IMR-90 (cell line): ENCODE results near the gene ARL5C. TPM values are rescaled to one million over a fixed set of nuclear protein-coding genes. Genes with fewer than 3 reads are reported as not detected.

Experiments used
- ATAC-seq: fragments of 200-7000 bp; cut with Tn5 transposase; 2 replicates; pipeline ENCODE4 v1.9.1; 2020; ENCODE audit warnings: low read depth, mild to moderate bottlenecking, moderate library complexity
- BruUV-seq: library from RNA; stranded (reverse); fragments of 400-500 nt; replicated peaks from 2 replicates; lab custom pipeline; 2021; lab: Mats Ljungman, UMichigan
- CTCF ChIA-PET: fragments of 300-600 bp; formaldehyde crosslinking; extraction: SDS; loops from one replicate; lab custom pipeline; 2021; ENCODE audit warnings: antibody characterized with exemption; lab: Yijun Ruan, JAX
- POLR2A ChIA-PET: fragments of 300-600 bp; sonication (Branson Sonifier 250); formaldehyde crosslinking; loops from one replicate; lab custom pipeline; 2022; ENCODE audit warnings: antibody characterized with exemption; ENCODE audit not compliant: unreplicated experiment; lab: Charles Lee
- DNase-seq: peaks from one replicate; pipeline ENCODE4 v3.0.0; 2013
- H2AFZ ChIP-seq: replicated peaks from 2 replicates; pipeline ENCODE3; 2013; ENCODE audit warnings: low read length, mild to moderate bottlenecking; ENCODE audit not compliant: poor library complexity
- H2AK5ac ChIP-seq: 2 replicates; pipeline ENCODE4 v1.6.1; 2013; ENCODE audit warnings: low read depth, low read length, inconsistent platforms
- H2AK9ac ChIP-seq: replicated peaks from 2 replicates; pipeline ENCODE3; 2013; ENCODE audit warnings: mild to moderate bottlenecking, low read depth, low read length, moderate library complexity; ENCODE audit not compliant: poor library complexity
- H2BK120ac ChIP-seq: 2 replicates; pipeline ENCODE4 v1.6.1; 2013; ENCODE audit warnings: low read depth, low read length, inconsistent platforms
- H2BK15ac ChIP-seq: 3 replicates; pipeline ENCODE4 v1.6.1; 2013; ENCODE audit warnings: low read depth, low read length, inconsistent platforms
- H2BK20ac ChIP-seq: 2 replicates; pipeline ENCODE4 v1.6.1; 2013; ENCODE audit warnings: low read depth, mild to moderate bottlenecking, inconsistent platforms, low read length, moderate library complexity
- H2BK5ac ChIP-seq: 2 replicates; pipeline ENCODE4 v1.6.1; 2013; ENCODE audit warnings: mild to moderate bottlenecking, low read depth, low read length, inconsistent platforms; ENCODE audit not compliant: poor library complexity, severe bottlenecking
- H3K14ac ChIP-seq: replicated peaks from 2 replicates; pipeline ENCODE4 v1.6.1; 2013; ENCODE audit warnings: low read depth, low read length, inconsistent platforms
- H3K18ac ChIP-seq: 2 replicates; pipeline ENCODE4 v1.6.1; 2013; ENCODE audit warnings: low read depth, low read length, control low read depth
- H3K23ac ChIP-seq: 2 replicates; pipeline ENCODE4 v1.6.1; 2013; ENCODE audit warnings: low read depth, low read length, inconsistent platforms
- H3K27ac ChIP-seq: 2 replicates; pipeline ENCODE4 v1.5.1; 2013; ENCODE audit warnings: mild to moderate bottlenecking, control low read depth, low read length; ENCODE audit not compliant: insufficient read depth
- H3K27me3 ChIP-seq: 2 replicates; pipeline ENCODE4 v1.6.1; 2013; ENCODE audit warnings: low read length; ENCODE audit not compliant: control insufficient read depth, insufficient read depth
- H3K36me3 ChIP-seq: 2 replicates; pipeline ENCODE4 v1.6.1; 2013; ENCODE audit warnings: low read length, mixed read lengths; ENCODE audit not compliant: control insufficient read depth, insufficient read depth
- H3K4ac ChIP-seq: 2 replicates; pipeline ENCODE4 v1.6.1; 2013; ENCODE audit warnings: low read depth, low read length, inconsistent platforms
- H3K4me1 ChIP-seq: 2 replicates; pipeline ENCODE4 v1.6.1; 2013; ENCODE audit warnings: low read length, mixed read lengths; ENCODE audit not compliant: control insufficient read depth, insufficient read depth
- H3K4me2 ChIP-seq: 2 replicates; pipeline ENCODE4 v1.6.1; 2013; ENCODE audit warnings: low read depth, mild to moderate bottlenecking, control low read depth, low read length, moderate library complexity
- H3K4me3 ChIP-seq: 2 replicates; pipeline ENCODE4 v1.5.1; 2013; ENCODE audit warnings: low read depth, mild to moderate bottlenecking, control low read depth, low read length, moderate library complexity; ENCODE audit not compliant: insufficient read depth
- H3K56ac ChIP-seq: 2 replicates; pipeline ENCODE4 v1.6.1; 2013; ENCODE audit warnings: low read length, inconsistent platforms; ENCODE audit not compliant: insufficient read depth; ENCODE audit errors: extremely low read depth
- H3K79me1 ChIP-seq, 2 experiments: 2 replicates each; pipeline ENCODE4 v1.6.1; 2013; ENCODE audit warnings: low read length in 2 of 2, inconsistent platforms in 1 of 2, low read depth in 1 of 2
- H3K9ac ChIP-seq: 2 replicates; pipeline ENCODE4 v1.6.1; 2013; ENCODE audit warnings: low read depth, low read length, control low read depth
- H3K9me1 ChIP-seq: 2 replicates; pipeline ENCODE4 v1.6.1; 2013; ENCODE audit warnings: low read length, inconsistent platforms; ENCODE audit not compliant: insufficient read depth
- H3K9me3 ChIP-seq: 2 replicates; pipeline ENCODE4 v1.6.1; 2013; ENCODE audit warnings: low read length; ENCODE audit not compliant: control insufficient read depth, insufficient read depth
- H4K20me1 ChIP-seq: 2 replicates; pipeline ENCODE4 v1.6.1; 2013; ENCODE audit warnings: low read length, inconsistent platforms; ENCODE audit not compliant: insufficient read depth
- H4K5ac ChIP-seq: 2 replicates; pipeline ENCODE4 v1.6.1; 2013; ENCODE audit warnings: mild to moderate bottlenecking, low read depth, low read length, control low read depth
- H4K8ac ChIP-seq, 2 experiments: 2 replicates each; pipeline ENCODE4 v1.6.1; 2013; ENCODE audit warnings: low read depth in 2 of 2, low read length in 2 of 2, control low read depth in 1 of 2, inconsistent platforms in 1 of 2
- H4K91ac ChIP-seq: 2 replicates; pipeline ENCODE4 v1.6.1; 2013; ENCODE audit warnings: low read depth, low read length, inconsistent platforms; ENCODE audit not compliant: insufficient read depth
- CEBPB ChIP-seq: IDR thresholded peaks from 2 replicates; pipeline ENCODE4 v1.6.1; 2012; ENCODE audit warnings: low read depth, low read length, improper control_type of control experiment
- CHD1 ChIP-seq: IDR thresholded peaks from 2 replicates; pipeline ENCODE4 v1.6.1; 2012; ENCODE audit warnings: low read depth, low read length, improper control_type of control experiment
- CTCF ChIP-seq: conservative IDR thresholded peaks from 2 replicates; pipeline ENCODE4 v1.5.1; 2012; ENCODE audit warnings: mild to moderate bottlenecking, low read depth, low read length, improper control_type of control experiment
- ELK1 ChIP-seq: fragments of 150-350 bp; IDR thresholded peaks from 2 replicates; pipeline ENCODE4 v1.6.1; 2016; ENCODE audit warnings: low read depth, mild to moderate bottlenecking, low read length, moderate library complexity, borderline replicate concordance
- FOS ChIP-seq: fragments of 150-350 bp; IDR thresholded peaks from 2 replicates; pipeline ENCODE4 v1.6.1; 2016; ENCODE audit warnings: low read depth, low read length
- MAFK ChIP-seq: IDR thresholded peaks from 2 replicates; pipeline ENCODE4 v1.6.1; 2012; ENCODE audit warnings: low read depth, low read length, improper control_type of control experiment
- MAZ ChIP-seq: IDR thresholded peaks from 2 replicates; pipeline ENCODE4 v1.6.1; 2012; ENCODE audit warnings: low read depth, mild to moderate bottlenecking, low read length, improper control_type of control experiment, moderate library complexity, borderline replicate concordance
- MXI1 ChIP-seq: IDR thresholded peaks from 2 replicates; pipeline ENCODE4 v1.6.1; 2012; ENCODE audit warnings: low read depth, mild to moderate bottlenecking, low read length, moderate library complexity, borderline replicate concordance
- NFE2L2 ChIP-seq: fragments of 150-350 bp; IDR thresholded peaks from 2 replicates; pipeline ENCODE4 v1.6.1; 2016; ENCODE audit warnings: low read depth, mild to moderate bottlenecking, low read length
- POLR2A ChIP-seq: IDR thresholded peaks from 2 replicates; pipeline ENCODE4 v1.6.1; 2012; ENCODE audit warnings: mild to moderate bottlenecking, low read depth, low read length
- RAD21 ChIP-seq: IDR thresholded peaks from 2 replicates; pipeline ENCODE4 v1.6.1; 2012; ENCODE audit warnings: low read length, improper control_type of control experiment
- RCOR1 ChIP-seq: IDR thresholded peaks from 2 replicates; pipeline ENCODE4 v1.6.1; 2012; ENCODE audit warnings: mild to moderate bottlenecking, low read length, improper control_type of control experiment; ENCODE audit not compliant: insufficient replicate concordance
- RFX5 ChIP-seq: IDR thresholded peaks from 2 replicates; pipeline ENCODE4 v1.8.0; 2012; ENCODE audit warnings: low read depth, mild to moderate bottlenecking, low read length, moderate library complexity
- SMC3 ChIP-seq: fragments of 150-350 bp; IDR thresholded peaks from 2 replicates; pipeline ENCODE4 v1.6.1; 2016; ENCODE audit warnings: low read depth, mild to moderate bottlenecking, antibody characterized with exemption, low read length, moderate library complexity
- WGBS, 2 experiments: methylation state at CpG; one replicate each; pipeline versions ENCODE4 v1.1.5 to v1.1.7; 2013; ENCODE audit warnings: missing lambda C conversion rate in 2 of 2; ENCODE audit not compliant: insufficient read length in 1 of 2; ENCODE audit errors: extremely low coverage in 2 of 2; 5-methylcytosine and 5-hydroxymethylcytosine counted together
- dilution Hi-C: fragments of 300-500 bp; cut with HindIII; formaldehyde crosslinking; loops from one replicate; pipeline ENCODE4 v1.14.3; 2018; ENCODE audit warnings: low sequenced_read_pairs; ENCODE audit not compliant: unreplicated experiment
- in situ Hi-C: fragments of 300-500 bp; cut with MboI; formaldehyde crosslinking; loops from 3 replicates; pipeline ENCODE4 v1.14.3; 2019; ENCODE audit warnings: low sequenced_read_pairs, inconsistent platforms, mixed read lengths
- intact Hi-C: fragments of 100-400 bp; cut with micrococcal nuclease; formaldehyde crosslinking; loops from 2 replicates; pipeline ENCODE4 v1.10.0; 2022
- polyA plus RNA-seq, 3 experiments: library from polyadenylated mRNA; depleted of rRNA; stranded (reverse); fragments of >200 nt; gene quantifications; 2 replicates each; pipeline ENCODE4 v1.2.3, GENCODE V29; 2012; ENCODE audit warnings: low replicate concordance in 1 of 3
- total RNA-seq: library from RNA; depleted of rRNA; stranded (reverse); fragments of >200 nt; gene quantifications from 2 replicates; pipeline ENCODE4 v1.2.3, GENCODE V29; 2012
- TF ChIP-seq, protein P1 (sequence below): fragments of 150-350 bp; IDR thresholded peaks from 2 replicates; pipeline ENCODE4 v1.6.1; 2017; ENCODE audit warnings: mild to moderate bottlenecking, antibody characterized with exemption, low read length, low read depth

Gene ARL5C
- total and polyA plus RNA-seq, 2 of the 4 experiments (the other 2 are of a cell fraction), result not detected

- Histone ChIP-seq H2AK5ac (peak overlapping the region; percentile 94), H2BK15ac (peak overlapping the region; percentile 79; the same call in 1 of the 3 replicates), H4K8ac (peak overlapping the region in 1 of 2 experiments; percentile 65; a peak in 2 of 4 replicates), H3K9me1 (peaks cover 17% of the 10 kb centered on the region), H3K4ac (peak overlapping the region; percentile 91), H3K36me3 (no peaks in the 10 kb centered on the region), H2BK20ac (peak overlapping the region; percentile 89), H3K18ac (peak overlapping the region; percentile 17; the same call in 1 of the 2 replicates), H3K56ac (no peak overlapping the region), H2BK120ac (peak overlapping the region; percentile 95), H4K20me1 (no peaks in the 10 kb centered on the region), H3K4me3 (no peak overlapping the region), H2BK5ac (peak overlapping the region; percentile 75), H2AFZ (peak overlapping the region; percentile 77), H3K14ac (peak overlapping the region; percentile 73), H3K27me3 (no peaks in the 10 kb centered on the region), H3K9me3 (no peaks in the 10 kb centered on the region), H4K91ac (peak overlapping the region; percentile 82), H3K23ac (peak overlapping the region; percentile 38; the same call in 1 of the 2 replicates), H3K79me1 (no peaks in the 10 kb centered on the region), H2AK9ac (peak overlapping the region; percentile 51), H4K5ac (0 out of 2 replicates have a peak overlapping the region, but pooled peaks have one; percentile 6), H3K27ac (no peak overlapping the region), H3K4me2 (0 out of 2 replicates have a peak overlapping the region, but pooled peaks have one; percentile 11), H3K9ac (no peak overlapping the region), H3K4me1 (peaks cover 18% of the 10 kb centered on the region)
- intact Hi-C loops, result loop anchor here (5.0 kb wide), 1 partner anchor 157 kb away; no protein-coding TSS in a partner anchor
- in situ Hi-C loops, result no loop called here
- dilution Hi-C loops, result no loop called here
- ATAC-seq (peak; percentile 2; the same call in 1 of the 2 replicates), DNase-seq (no peak)
- POLR2A ChIA-PET, result no interaction called here
- WGBS, 2 experiments, result 100% methylated on average over 1 of the region's 9 CpGs; no CpG with 5 or more reads in 1 of the 2 experiments
- BruUV-seq, result no TSS peak
- CTCF ChIA-PET, result interaction anchor here (0.9 kb wide), 1 partner anchor 14 kb away, joined by 3 read pairs; no protein-coding TSS in a partner anchor
- no peak for TF ChIP-seq NFE2L2
- TF ChIP-seq RAD21, result no peak
- TF ChIP-seq CHD1, result no peak
- no peak for TF ChIP-seq MAFK
- no peak for TF ChIP-seq MXI1
- TF ChIP-seq CEBPB, result no peak
- TF ChIP-seq, protein P1, sequence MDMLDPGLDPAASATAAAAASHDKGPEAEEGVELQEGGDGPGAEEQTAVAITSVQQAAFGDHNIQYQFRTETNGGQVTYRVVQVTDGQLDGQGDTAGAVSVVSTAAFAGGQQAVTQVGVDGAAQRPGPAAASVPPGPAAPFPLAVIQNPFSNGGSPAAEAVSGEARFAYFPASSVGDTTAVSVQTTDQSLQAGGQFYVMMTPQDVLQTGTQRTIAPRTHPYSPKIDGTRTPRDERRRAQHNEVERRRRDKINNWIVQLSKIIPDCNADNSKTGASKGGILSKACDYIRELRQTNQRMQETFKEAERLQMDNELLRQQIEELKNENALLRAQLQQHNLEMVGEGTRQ, result no peak
- TF ChIP-seq POLR2A, result no peak
- TF ChIP-seq MAZ, result no peak
- no peak for TF ChIP-seq RFX5
- TF ChIP-seq ELK1, result no peak
- no peak for TF ChIP-seq CTCF
- no peak for TF ChIP-seq RCOR1
- TF ChIP-seq FOS, result no peak
- TF ChIP-seq SMC3, result no peak
Observed at GRCh38 chr17:39139561-39139960, 26.4 kb downstream of the ARL5C start.
